GM06990 (cell line): ENCODE results near the gene ADORA2A.

Source experiments
- DNase-seq: peaks from one replicate; pipeline ENCODE4 v3.0.0-alpha.2; 2011; ENCODE audit not compliant: insufficient read length; ENCODE audit errors: extremely low read depth
- H3K27me3 ChIP-seq: replicated peaks from 2 replicates; pipeline ENCODE4 v1.6.0; 2011; ENCODE audit warnings: low read length; ENCODE audit not compliant: control insufficient read depth, insufficient read depth
- H3K36me3 ChIP-seq: 2 replicates; pipeline ENCODE4 v1.5.1; 2011; ENCODE audit warnings: low read length; ENCODE audit not compliant: control insufficient read depth, insufficient read depth
- H3K4me3 ChIP-seq: replicated peaks from 2 replicates; pipeline ENCODE4 v1.5.1; 2011; ENCODE audit warnings: low read depth, mild to moderate bottlenecking, control low read depth, low read length
- TF ChIP-seq, protein P1 (sequence below): IDR thresholded peaks from 2 replicates; pipeline ENCODE4 v1.5.1; 2011; ENCODE audit warnings: low read length, control low read depth, mild to moderate bottlenecking, inconsistent platforms; ENCODE audit not compliant: insufficient read depth, poor library complexity, severe bottlenecking

Gene ADORA2A

DNA sequence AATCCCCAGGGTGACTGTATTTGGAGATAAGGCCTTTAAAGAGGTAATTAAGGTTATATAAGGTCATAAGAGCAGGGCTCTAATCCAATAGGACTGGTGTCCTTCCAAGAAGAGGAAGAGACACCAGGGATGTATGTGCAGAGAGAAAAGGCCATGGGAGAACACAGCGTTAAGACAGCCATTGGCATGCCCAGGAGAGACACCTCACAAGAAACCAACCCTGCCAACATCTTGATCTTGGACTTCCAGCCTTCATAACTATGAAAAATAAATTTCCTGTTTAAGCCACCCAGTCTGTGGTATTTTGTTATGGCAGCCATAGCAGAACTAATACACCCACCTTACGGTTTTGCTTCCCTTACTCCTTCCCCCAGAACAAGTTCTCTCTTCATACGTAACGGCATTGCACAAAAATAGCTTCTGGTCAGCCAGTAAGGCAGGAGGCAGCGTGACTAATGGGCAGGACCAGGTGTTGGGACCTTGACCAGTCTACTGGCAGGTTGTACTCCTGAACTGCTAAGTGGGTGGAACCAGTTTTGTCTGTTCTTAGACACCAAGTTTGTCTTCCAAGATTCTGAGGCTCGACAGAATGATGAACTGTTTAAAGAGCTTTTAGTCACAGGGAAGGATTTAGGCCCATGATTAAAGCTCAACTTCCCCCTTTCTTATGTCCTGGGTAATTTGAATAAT lies 35.8 kb downstream of the ADORA2A start:
- TF ChIP-seq, protein P1, sequence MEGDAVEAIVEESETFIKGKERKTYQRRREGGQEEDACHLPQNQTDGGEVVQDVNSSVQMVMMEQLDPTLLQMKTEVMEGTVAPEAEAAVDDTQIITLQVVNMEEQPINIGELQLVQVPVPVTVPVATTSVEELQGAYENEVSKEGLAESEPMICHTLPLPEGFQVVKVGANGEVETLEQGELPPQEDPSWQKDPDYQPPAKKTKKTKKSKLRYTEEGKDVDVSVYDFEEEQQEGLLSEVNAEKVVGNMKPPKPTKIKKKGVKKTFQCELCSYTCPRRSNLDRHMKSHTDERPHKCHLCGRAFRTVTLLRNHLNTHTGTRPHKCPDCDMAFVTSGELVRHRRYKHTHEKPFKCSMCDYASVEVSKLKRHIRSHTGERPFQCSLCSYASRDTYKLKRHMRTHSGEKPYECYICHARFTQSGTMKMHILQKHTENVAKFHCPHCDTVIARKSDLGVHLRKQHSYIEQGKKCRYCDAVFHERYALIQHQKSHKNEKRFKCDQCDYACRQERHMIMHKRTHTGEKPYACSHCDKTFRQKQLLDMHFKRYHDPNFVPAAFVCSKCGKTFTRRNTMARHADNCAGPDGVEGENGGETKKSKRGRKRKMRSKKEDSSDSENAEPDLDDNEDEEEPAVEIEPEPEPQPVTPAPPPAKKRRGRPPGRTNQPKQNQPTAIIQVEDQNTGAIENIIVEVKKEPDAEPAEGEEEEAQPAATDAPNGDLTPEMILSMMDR: no peak
- DNase-seq: no peak

DNA sequence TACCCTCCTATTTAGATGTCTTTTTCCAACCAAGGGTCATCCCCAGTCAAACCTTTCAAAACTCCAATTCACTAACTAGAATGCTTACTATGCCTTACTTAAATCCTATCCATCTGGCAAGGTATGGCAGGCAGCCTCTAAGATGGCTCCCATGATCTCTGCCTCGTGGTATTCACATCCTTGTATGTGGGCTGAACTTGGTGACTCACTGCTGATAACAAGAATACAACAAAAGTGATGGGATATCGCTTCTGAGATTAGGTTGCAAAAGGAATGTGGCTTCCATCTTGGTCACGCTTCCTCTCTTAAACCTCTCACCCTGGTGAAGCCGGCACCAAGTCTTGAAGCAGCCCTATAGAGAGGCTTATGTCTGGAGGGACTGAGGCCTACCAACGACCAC lies 38.2 kb downstream of the ADORA2A start:
- H3K4me3 ChIP-seq: no peak overlapping the region
- TF ChIP-seq, protein P1: no peak
- no peaks in the 10 kb centered on the region for H3K27me3 ChIP-seq
- no peaks in the 10 kb centered on the region for H3K36me3 ChIP-seq
- no peak for DNase-seq

More for the DNA sequence above, 35.8 kb downstream of the ADORA2A start:
- H3K27me3 ChIP-seq: no peaks in the 10 kb centered on the region
- no peaks in the 10 kb centered on the region for H3K36me3 ChIP-seq
- H3K4me3 ChIP-seq: no peak overlapping the region

DNA sequence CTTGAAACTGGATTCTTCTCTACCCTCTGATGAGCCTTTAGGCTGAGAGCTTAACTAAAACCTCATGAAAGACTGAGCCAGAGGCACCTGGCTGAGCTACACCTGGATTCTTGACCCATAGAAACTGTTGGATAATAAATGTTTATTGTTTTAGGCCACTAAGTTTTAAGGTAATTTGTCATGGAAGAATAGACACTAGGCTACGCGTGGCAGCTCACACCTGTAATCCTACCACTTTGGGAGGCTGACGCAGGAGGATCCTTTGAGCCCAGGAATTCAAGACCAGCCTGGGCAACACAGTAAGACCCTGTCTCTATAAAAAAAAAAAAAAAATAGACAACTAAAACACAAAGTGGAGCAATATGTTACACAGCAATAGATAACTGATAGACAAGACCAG lies 38.6 kb downstream of the ADORA2A start:
- TF ChIP-seq, protein P1: no peak
- DNase-seq: no peak
- Histone ChIP-seq H3K27me3 (no peaks in the 10 kb centered on the region), H3K36me3 (no peaks in the 10 kb centered on the region), H3K4me3 (no peak overlapping the region)

DNA sequence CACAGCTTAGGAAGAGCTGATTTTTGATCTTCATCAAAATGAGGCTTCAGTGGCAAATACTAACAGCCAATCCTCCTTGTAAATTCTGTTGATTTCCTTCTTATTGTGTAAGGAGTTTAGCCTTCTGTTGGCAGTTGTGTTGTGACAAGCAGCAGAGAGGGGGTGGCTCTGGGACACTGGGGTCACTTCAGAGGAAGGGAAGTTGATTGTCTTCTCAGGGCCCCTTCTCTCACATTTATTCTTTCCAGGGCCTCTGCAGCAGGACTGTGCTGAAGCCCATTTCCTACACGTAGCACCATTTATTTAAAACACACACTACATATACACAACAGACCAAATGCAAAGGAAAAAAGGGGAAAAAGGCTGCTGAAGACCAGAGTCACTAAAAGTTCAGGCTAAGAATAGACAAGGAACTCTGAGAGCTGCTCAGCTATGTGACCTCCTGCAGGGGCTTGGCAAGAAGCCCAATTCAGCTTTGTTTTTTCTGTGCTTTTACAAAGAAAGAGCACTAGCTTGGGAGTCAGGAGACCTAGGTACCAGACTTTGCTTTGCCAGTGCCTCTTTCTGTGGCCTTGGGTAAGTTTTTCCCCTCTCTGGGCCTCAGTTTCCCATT lies 39.4 kb downstream of the ADORA2A start:
- H3K27me3 ChIP-seq: no peaks in the 10 kb centered on the region
- no peaks in the 10 kb centered on the region for H3K36me3 ChIP-seq
- H3K4me3 ChIP-seq: no peak overlapping the region
- TF ChIP-seq, protein P1: no peak
- DNase-seq: no peak

DNA sequence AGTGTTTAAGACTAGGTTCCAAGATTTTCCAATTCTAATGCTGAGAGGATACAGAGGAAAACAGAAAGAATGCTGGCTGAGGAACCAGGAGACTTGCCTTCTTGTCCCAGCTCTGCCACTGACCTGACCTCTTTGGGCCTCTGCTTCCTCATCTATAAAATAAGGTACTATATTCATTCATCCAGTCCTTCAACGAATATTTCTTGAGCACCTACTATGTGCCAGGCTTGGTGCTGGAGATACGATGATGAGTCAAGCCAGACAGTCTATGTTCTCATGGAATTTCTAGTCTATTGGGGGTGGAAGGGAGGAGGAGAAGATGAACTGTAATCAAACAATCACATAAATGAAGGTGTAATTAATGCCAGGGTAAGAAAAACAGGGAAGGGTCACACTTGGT lies 39.9 kb downstream of the ADORA2A start:
- Histone ChIP-seq H3K27me3 (no peaks in the 10 kb centered on the region), H3K4me3 (no peak overlapping the region), H3K36me3 (no peaks in the 10 kb centered on the region)
- TF ChIP-seq, protein P1: no peak
- no peak for DNase-seq

DNA sequence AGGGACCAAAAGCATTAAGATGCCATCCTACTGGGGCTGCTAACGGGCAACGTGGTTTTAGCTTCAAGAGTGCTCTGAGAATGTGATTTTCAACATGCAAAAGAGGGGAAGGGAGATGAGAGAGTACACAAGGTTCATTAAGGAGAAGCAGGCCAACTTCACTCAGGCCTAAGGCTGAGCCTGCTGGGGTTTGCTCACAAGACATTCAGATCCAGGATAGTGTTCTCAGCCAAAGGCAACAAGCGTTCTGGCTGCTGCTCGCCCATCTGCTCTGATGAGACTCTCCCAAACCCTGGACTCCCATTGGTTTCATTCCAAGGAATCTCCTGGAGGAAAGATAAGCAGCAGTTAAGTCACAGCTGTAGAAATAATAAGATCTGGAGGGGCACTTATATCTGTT lies 44.2 kb downstream of the ADORA2A start:
- no peaks in the 10 kb centered on the region for H3K36me3 ChIP-seq
- no peak for DNase-seq
- H3K4me3 ChIP-seq: no peak overlapping the region
- H3K27me3 ChIP-seq: no peaks in the 10 kb centered on the region
- TF ChIP-seq, protein P1: no peak
